Fibroblast of peridontal ligament (primary cell): ENCODE results near the gene SERPINC1.
"Not testable (repeated sequence)": the region's sequence is repeated elsewhere in the genome, so short reads cannot be mapped to it uniquely, and the experiment has no call there.

Experiments used
- DNase-seq: peaks from one replicate; pipeline ENCODE4 v3.0.0-alpha.2; 2010; ENCODE audit errors: extremely low read depth

SERPINC1 gene

GRCh38 chr1:173889885-173890284 lies 27.2 kb downstream of the SERPINC1 start:
- no peak for DNase-seq

GRCh38 chr1:173888749-173889148 lies 28.4 kb downstream of the SERPINC1 start:
- no peak for DNase-seq

GRCh38 chr1:173887627-173888026 lies 29.5 kb downstream of the SERPINC1 start:
- DNase-seq, result no peak

GRCh38 chr1:173886746-173887611 lies 30.1 kb downstream of the SERPINC1 start:
- no peak for DNase-seq

DNA sequence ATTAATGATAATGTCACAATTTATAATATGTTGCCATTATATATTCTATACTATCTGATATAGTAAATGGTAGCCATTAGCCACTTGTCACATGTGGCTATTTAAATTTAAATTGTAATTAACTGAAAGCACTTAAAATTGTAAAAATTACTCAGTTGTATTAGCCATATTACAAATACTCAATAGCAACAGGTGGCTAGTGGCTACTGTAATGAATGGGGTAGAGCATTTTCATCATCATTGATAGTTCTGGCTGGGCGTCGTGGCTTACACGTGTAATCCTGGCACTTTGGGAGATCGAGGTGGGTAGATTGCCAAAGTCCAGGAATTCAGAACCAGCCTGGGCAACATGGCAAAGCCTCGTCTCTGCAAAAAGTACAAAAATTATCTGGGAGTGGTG lies 32.4 kb downstream of the SERPINC1 start:
- no peak for DNase-seq

- not testable (repeated sequence) for DNase-seq
Observed at GRCh38 chr1:173881117-173881516, 36.0 kb downstream of the SERPINC1 start.

- no peak for DNase-seq
Observed at GRCh38 chr1:173878251-173878650, 38.9 kb downstream of the SERPINC1 start.

- no peak for DNase-seq
Observed at GRCh38 chr1:173876732-173877131, 40.4 kb downstream of the SERPINC1 start.

GRCh38 chr1:173871500-173871899 lies 45.6 kb downstream of the SERPINC1 start:
- DNase-seq, result no peak

- DNase-seq, result no peak
Observed at GRCh38 chr1:173871091-173871490, 46.0 kb downstream of the SERPINC1 start.

GRCh38 chr1:173870252-173871075 lies 46.7 kb downstream of the SERPINC1 start:
- no peak for DNase-seq

- no peak for DNase-seq
Observed at GRCh38 chr1:173869021-173869359, 48.1 kb downstream of the SERPINC1 start.

DNA sequence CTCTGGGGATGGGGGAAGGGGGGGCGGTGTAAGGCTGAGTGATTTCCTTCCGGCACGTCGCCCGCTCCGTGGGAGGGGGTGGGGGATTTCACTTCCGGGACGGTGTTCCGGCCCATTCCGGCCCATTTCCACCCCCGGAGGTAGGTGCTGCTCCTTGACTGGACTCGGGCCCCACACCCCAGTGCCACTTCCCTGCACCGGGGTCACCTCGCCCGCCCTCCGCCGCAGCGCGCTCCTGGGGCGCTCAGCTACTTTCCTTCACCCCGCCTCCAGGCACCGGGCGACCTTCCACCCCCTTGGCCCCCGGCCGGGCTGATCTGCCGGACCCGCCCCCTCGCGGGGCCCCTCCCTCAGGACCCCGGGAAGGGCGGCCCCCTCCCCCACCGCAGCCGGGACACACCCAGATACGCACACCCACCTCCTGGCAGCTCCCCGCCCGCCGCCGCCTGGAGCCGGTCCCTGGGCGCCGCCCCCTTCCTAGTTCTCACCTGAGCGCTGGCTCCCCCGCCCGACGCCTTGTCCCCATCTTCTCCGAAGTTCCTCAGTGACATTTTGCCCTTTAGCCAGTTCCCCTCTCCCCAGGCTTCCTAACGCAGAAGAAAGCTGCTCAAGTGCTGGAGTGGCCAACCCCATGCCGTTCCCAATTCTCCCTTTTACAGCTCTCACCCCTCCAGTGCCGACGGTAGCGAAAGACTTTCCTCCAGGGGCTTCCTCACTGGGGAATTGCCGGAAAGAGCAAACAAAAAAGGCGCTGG lies 48.7 kb downstream of the SERPINC1 start, which contains the start of gene ZBTB37:
Gene ZBTB37, plus strand, starts transcription at position 115 of the 755 bp plus-strand sequence. CDS start 1,846 bp downstream, outside the sequence.
- peak; percentile 25 for DNase-seq

- peak; percentile 99 for DNase-seq
Observed at GRCh38 chr1:173867753-173868265, 49.3 kb downstream of the SERPINC1 start, which contains the start of gene GAS5. Gene GAS5 (minus strand): TSS chr1:173867989.

GRCh38 chr1:173867141-173867752 lies 49.9 kb downstream of the SERPINC1 start:
- DNase-seq, result no peak

- DNase-seq, result no peak
Observed at GRCh38 chr1:173866413-173867115, 50.6 kb downstream of the SERPINC1 start.

GRCh38 chr1:173865468-173866164 lies 51.5 kb downstream of the SERPINC1 start:
- DNase-seq, result no peak

DNA sequence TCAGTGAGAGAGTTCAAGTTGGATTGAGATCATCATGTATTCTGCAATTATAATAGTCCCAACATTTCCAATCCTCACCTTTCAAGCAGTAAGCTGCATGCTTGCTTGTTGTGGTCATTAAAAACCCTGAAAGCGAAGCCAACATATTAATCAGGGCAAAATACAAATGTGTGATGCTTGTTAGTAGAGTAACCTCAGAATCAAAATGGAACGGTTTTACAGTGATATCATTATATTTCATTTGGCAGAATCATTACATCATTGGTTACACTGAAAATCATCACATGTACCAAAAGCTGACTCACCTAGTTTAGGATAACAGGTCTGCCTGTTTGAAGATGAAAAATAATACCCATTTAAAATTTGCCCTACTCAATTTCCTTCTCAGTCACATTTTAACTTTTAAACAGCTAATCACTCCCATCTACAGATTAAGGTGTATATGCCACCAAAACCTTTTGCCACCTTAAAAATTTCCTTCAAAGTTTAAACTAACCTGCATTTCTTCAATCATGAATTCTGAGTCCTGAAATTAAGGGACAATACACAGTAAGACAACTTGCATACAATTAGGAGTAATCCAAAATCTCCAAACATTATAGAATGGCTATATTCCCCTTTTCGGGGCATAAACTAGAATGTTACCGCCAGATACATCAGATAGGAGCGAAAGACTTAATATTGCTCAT lies 52.8 kb downstream of the SERPINC1 start:
- DNase-seq, result peak; percentile 22
